Heart right ventricle (tissue), 16 donors: ENCODE results near the gene OR13C9. TPM values are rescaled to one million over a fixed set of nuclear protein-coding genes. Genes with fewer than 3 reads are reported as not detected.
"Not testable (repeated sequence)": the region's sequence is repeated elsewhere in the genome, so short reads cannot be mapped to it uniquely, and the experiment has no call there.

Experiments used
- ATAC-seq, 8 donors: fragments of 200-7000 bp; cut with Tn5 transposase; one replicate each; pipeline ENCODE4 v1.9.1; 2020; ENCODE audit warnings: mild to moderate bottlenecking in 8 of 8, moderate library complexity in 8 of 8, moderate number of reproducible peaks in 1 of 8
- DNase-seq, 2 donors: peaks; one replicate each; pipeline ENCODE4 v3.0.0-alpha.2; 2020
- H3K27ac ChIP-seq, 10 donors: fragments of 200-600 bp; sonication (generic) in 2 of 10; one replicate each; pipeline versions ENCODE4 v1.5.0 to v1.8.0; 2020 to 2022; ENCODE audit warnings: mild to moderate bottlenecking in 3 of 10
- H3K27me3 ChIP-seq, 7 donors: fragments of 200-600 bp; one replicate each; pipeline ENCODE4 v1.8.0; 2021 to 2022; ENCODE audit warnings: mild to moderate bottlenecking in 2 of 7
- H3K36me3 ChIP-seq, 9 donors: fragments of 200-600 bp; sonication (generic) in 1 of 9; one replicate each; pipeline versions ENCODE4 v1.5.0 to v1.8.0; 2020 to 2022; ENCODE audit warnings: mild to moderate bottlenecking in 2 of 9
- H3K4me1 ChIP-seq, 9 donors: fragments of 200-600 bp; sonication (generic) in 1 of 9; one replicate each; pipeline versions ENCODE4 v1.5.0 to v1.8.0; 2020 to 2022; ENCODE audit warnings: mild to moderate bottlenecking in 4 of 9
- H3K4me3 ChIP-seq, 10 donors: fragments of 200-600 bp; sonication (generic) in 2 of 10; one replicate each; pipeline versions ENCODE4 v1.5.0 to v1.8.0; 2020 to 2022; ENCODE audit warnings: mild to moderate bottlenecking in 7 of 10, moderate library complexity in 2 of 10
- H3K9me3 ChIP-seq, 11 donors: fragments of 200-600 bp in 10 of 11; sonication (generic) in 2 of 11; one replicate each; pipeline versions ENCODE4 v1.5.0 to v1.8.0; 2013 to 2022; ENCODE audit warnings: mild to moderate bottlenecking in 2 of 11, control low read depth in 1 of 11, moderate library complexity in 1 of 11
- CTCF ChIP-seq, 9 donors: fragments of 200-600 bp; sonication (generic) in 2 of 9; IDR thresholded peaks; one replicate each; pipeline versions ENCODE4 v1.5.0 to v1.8.0; 2021 to 2022; ENCODE audit warnings: antibody characterized with exemption in 9 of 9, mild to moderate bottlenecking in 5 of 9, moderate library complexity in 1 of 9
- WGBS, 2 donors: extraction: QIAGEN DNeasy Blood & Tissue Kit; methylation state at CpG; one replicate each; pipeline ENCODE4 v1.1.7; 2013; ENCODE audit warnings: inconsistent platforms in 1 of 2; 5-methylcytosine and 5-hydroxymethylcytosine counted together
- intact Hi-C, 10 donors: fragments of 100-400 bp; cut with DNase I; formaldehyde crosslinking; loops; one replicate each; pipeline versions ENCODE4 v1.11.1 to v1.14.2; 2022
- polyA plus RNA-seq, 2 donors: library from polyadenylated mRNA; stranded (reverse); fragments of 200-250 nt; gene quantifications; one replicate each; pipeline ENCODE4 v1.2.3, GENCODE V29; 2013
- total RNA-seq, 10 donors: library from RNA; stranded (reverse); fragmentation: NEBNext Ultra II Directional in 3 of 10; extraction: Animal tissue kit (Norgen Biotek cat#: 25700) in 3 of 10; gene quantifications; one replicate each; pipeline versions ENCODE4 v1.2.1 to v1.2.4, GENCODE V29; 2021 to 2023
- donor health status: Arrhythmogenic right ventricular cardiomyopathy.
- donor health status: ischemic (EF 13 %, LVEDD 7.1; RV severe dilation, severe dysfunction).
- donor health status: healthy with polysubstance abuse.
- donor health status: DM: no; HTN: yes; CAD: no.
- donor health status: DM: no; HTN: no; CAD: no.
- donor health status: ischemic (EF 25% LVEDD 6.9; RV normal size, moderate dysfunction).
- donor health status: ischemic (EF 25% LVEDD 5.7; RV mildly dilated, moderate dysfunction).
- donor health status: healthy.
- donor health status: DM: yes; HTN: yes; CAD: no.
- donor health status: Ischemic cardiomyopathy.
- donor health status: ischemic (EF 35%, LVEDD 5.7; RV mildly dilated, moderate dysfunction).
- donor health status: nonischemic (EF 11% LVEDD 7.7; RV severe dilation, severe dysfunction).
- donor health status: DM: yes; HTN: yes; CAD: no.
- donor health status: PGD.
- donor health status: ischemic (EF 29% LVEDD 5.4; RV normal size, mild dysfunction).
- donor health status: nonischemic (EF 23%, LVEDD 6.1; RV moderate dilation, normal function).

The OR13C9 gene
- total and polyA plus RNA-seq, 12 donors, result not detected

- no peak overlapping the region for H3K27ac ChIP-seq
These were observed 586 bp downstream of the OR13C9 start for GRCh38 chr9:104617418-104617817.

DNA sequence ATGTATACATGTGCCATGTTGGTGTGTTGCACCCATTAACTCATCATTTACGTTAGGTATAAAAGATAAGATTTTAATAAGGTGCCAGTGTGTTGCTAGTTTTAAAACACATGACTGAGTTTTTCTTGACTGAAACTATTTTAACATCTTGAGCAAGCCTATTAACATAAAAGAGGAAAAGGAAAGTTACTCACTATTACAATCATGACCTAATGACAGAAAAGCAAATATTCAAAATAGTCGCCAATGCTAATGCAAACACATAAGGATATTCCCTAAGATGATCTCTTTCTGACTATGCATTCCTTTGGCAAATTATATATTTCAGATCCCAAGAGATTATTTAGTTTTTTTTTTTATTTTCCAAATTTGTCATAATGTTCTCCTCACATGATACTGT, 6.8 kb downstream of the OR13C9 start:
- intact Hi-C loops, result no loop called here

More at GRCh38 chr9:104617418-104617817, 586 bp downstream of the OR13C9 start:
- no peak for TF ChIP-seq CTCF (IDR thresholded peaks at IDR 0.05)
- H3K4me3 ChIP-seq, result no peak overlapping the region
- DNase-seq (no peak), ATAC-seq (no peak)
- H3K4me1 ChIP-seq, result no peaks in the 10 kb centered on the region
- no peaks in the 10 kb centered on the region for H3K36me3 ChIP-seq
- no peaks in the 10 kb centered on the region for H3K27me3 ChIP-seq
- intact Hi-C loops, result no loop called here
- H3K9me3 ChIP-seq, result peaks cover 0 to 5% (median 0%) of the 10 kb centered on the region in 11 donors

DNA sequence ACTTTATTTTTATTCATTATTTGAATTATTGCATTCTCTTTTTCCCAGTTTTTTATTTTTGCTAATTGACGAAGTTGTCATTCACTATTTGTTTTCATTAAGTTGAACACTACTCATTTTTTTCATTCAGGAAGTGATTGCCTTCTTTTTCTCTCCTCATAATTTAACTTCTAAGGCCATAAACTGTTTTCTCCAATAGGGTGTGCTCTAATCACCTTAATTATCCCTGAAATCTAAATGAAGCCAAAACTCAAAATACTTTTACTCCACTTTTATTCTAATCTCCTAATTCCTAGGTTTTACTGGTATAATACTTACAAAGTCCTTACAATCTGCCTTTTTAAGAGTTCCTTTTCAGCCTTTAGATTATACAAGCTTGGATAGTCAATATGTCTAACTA, 9.7 kb downstream of the OR13C9 start:
- H3K9me3 ChIP-seq, result no peaks in the 10 kb centered on the region
- H3K36me3 ChIP-seq, result no peaks in the 10 kb centered on the region
- H3K27me3 ChIP-seq, result no peaks in the 10 kb centered on the region
- no peak overlapping the region for H3K4me3 ChIP-seq
- H3K27ac ChIP-seq, result no peak overlapping the region
- intact Hi-C loops, result no loop called here
- DNase-seq (no peak), ATAC-seq (no peak)
- no peak for TF ChIP-seq CTCF (IDR thresholded peaks at IDR 0.05)
- H3K4me1 ChIP-seq, result no peaks in the 10 kb centered on the region
- 19 to 28% methylated on average over 1 of the region's 1 CpG for WGBS, 2 donors

More for the DNA sequence above, 6.8 kb downstream of the OR13C9 start:
- no peak for TF ChIP-seq CTCF (IDR thresholded peaks at IDR 0.05)
- no peaks in the 10 kb centered on the region for H3K27me3 ChIP-seq
- H3K4me1 ChIP-seq, result no peaks in the 10 kb centered on the region
- no peak for DNase-seq
- no peak for ATAC-seq
- H3K4me3 ChIP-seq, result no peak overlapping the region
- no peak overlapping the region for H3K27ac ChIP-seq
- peaks cover 0 to 5% (median 0%) of the 10 kb centered on the region in 11 donors for H3K9me3 ChIP-seq
- WGBS, 2 donors, result 72 to 80% methylated on average over 2 of the region's 2 CpGs
- no peaks in the 10 kb centered on the region for H3K36me3 ChIP-seq

DNA sequence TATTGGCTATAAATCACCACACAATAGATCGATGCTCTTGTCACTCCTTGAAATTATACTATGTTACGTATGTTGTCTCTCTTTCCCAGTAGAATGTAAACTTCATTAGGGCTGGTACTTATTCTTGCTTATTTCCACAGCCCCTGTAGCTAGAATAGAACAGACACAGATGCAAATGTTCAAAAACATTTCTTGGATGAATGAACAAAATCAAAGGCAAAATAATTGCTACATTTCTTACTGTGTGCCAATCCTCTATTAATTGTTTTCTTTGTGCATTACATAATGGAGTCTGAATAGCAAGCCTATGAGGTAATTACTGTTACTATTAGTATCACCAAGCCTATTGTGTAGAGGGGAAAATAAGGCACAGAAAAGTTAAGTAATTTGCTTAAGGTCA, 11.9 kb downstream of the OR13C9 start:
- DNase-seq (no peak), ATAC-seq (no peak)
- intact Hi-C loops, result no loop called here
- Histone ChIP-seq H3K27me3 (no peaks in the 10 kb centered on the region), H3K36me3 (no peaks in the 10 kb centered on the region), H3K9me3 (no peaks in the 10 kb centered on the region), H3K4me1 (no peaks in the 10 kb centered on the region), H3K27ac (no peak overlapping the region), H3K4me3 (no peak overlapping the region)
- WGBS, 2 donors, result 85 to 90% methylated on average over 2 of the region's 2 CpGs
- TF ChIP-seq CTCF (IDR thresholded peaks at IDR 0.05), result no peak

DNA sequence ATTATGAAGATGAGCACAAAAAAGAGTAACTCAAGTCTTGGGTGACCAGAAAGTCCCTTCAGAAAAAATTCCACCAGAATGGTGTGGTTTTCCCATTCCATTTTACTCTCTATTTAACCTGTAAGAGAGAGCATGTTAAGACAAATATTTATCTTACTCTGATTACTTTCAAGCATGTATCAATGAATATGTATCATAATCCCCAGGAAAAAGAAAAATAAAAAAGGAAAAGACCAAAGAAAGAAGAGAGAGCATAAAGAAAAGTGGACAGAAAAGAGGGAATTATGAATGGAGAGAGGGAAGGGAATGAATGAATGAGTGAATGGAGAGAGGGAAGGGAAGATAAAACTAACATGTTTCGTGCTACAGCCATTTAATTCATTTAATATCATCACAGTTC, 12.5 kb downstream of the OR13C9 start, which contains the start of gene OR13C2:
Gene OR13C2 (minus strand): TSS at position 101 of the 400 bp plus-strand sequence. CDS start 0 bp downstream, at position 101.
- H3K27me3 ChIP-seq, H3K27ac ChIP-seq, DNase-seq, ATAC-seq, intact Hi-C loops, H3K4me3 ChIP-seq, H3K36me3 ChIP-seq, H3K4me1 ChIP-seq, H3K9me3 ChIP-seq: not testable (repeated sequence)
- WGBS, 2 donors, result 57% methylated on average over 1 of the region's 1 CpG
